Mesenchymal stem cell (in vitro differentiated cells and primary cell): ENCODE data around the gene ISX.

Experiments used
- DNase-seq: peaks from one replicate; pipeline ENCODE4 v3.0.0-alpha.2; 2013
- H2AFZ ChIP-seq: one replicate; pipeline ENCODE4 v1.6.1; 2013; ENCODE audit warnings: low read depth, mild to moderate bottlenecking, control low read depth, inconsistent platforms, low read length, moderate library complexity
- H2AK5ac ChIP-seq: 2 replicates; pipeline ENCODE4 v1.6.1; 2013; ENCODE audit warnings: low read length, moderate library complexity, mild to moderate bottlenecking, inconsistent platforms; ENCODE audit not compliant: severe bottlenecking
- H2BK120ac ChIP-seq: one replicate; pipeline ENCODE4 v1.6.1; 2013; ENCODE audit warnings: low read depth, mild to moderate bottlenecking, inconsistent platforms, low read length, moderate library complexity
- H2BK12ac ChIP-seq, 2 experiments: one replicate each; pipeline ENCODE4 v1.6.1; 2013; ENCODE audit warnings: inconsistent platforms in 2 of 2, low read length in 2 of 2, mild to moderate bottlenecking in 2 of 2, moderate library complexity in 2 of 2, control low read depth in 1 of 2
- H2BK15ac ChIP-seq: one replicate; pipeline ENCODE4 v1.6.1; 2013; ENCODE audit warnings: mild to moderate bottlenecking, low read depth, inconsistent platforms; ENCODE audit not compliant: poor library complexity, severe bottlenecking
- H2BK5ac ChIP-seq: 2 replicates; pipeline ENCODE4 v1.6.1; 2013; ENCODE audit warnings: low read depth, mild to moderate bottlenecking, low read length, control low read depth, inconsistent platforms; ENCODE audit not compliant: poor library complexity, severe bottlenecking
- H3K14ac ChIP-seq, 2 experiments: one replicate each; pipeline ENCODE4 v1.6.1; 2013; ENCODE audit warnings: inconsistent platforms in 2 of 2, low read length in 2 of 2, control low read depth in 1 of 2, mild to moderate bottlenecking in 1 of 2, moderate library complexity in 1 of 2
- H3K18ac ChIP-seq, 2 experiments: one replicate each; pipeline ENCODE4 v1.6.1; 2013; ENCODE audit warnings: inconsistent platforms in 2 of 2, low read length in 2 of 2, control low read depth in 1 of 2, low read depth in 1 of 2, mild to moderate bottlenecking in 1 of 2
- H3K23ac ChIP-seq, 2 experiments: one replicate each; pipeline ENCODE4 v1.6.1; 2013; ENCODE audit warnings: inconsistent platforms in 2 of 2, low read length in 2 of 2, mild to moderate bottlenecking in 2 of 2, moderate library complexity in 2 of 2, control low read depth in 1 of 2
- H3K27ac ChIP-seq: 2 replicates; pipeline ENCODE4 v1.5.1; 2013; ENCODE audit warnings: mild to moderate bottlenecking, moderate library complexity, low read length, control low read depth, inconsistent platforms; ENCODE audit not compliant: poor library complexity, severe bottlenecking
- H3K27me3 ChIP-seq, 2 experiments: 2 replicates each; pipeline versions ENCODE4 v1.6.1 to v1.7.0; 2013; ENCODE audit warnings: low read length in 2 of 2, mild to moderate bottlenecking in 2 of 2, moderate library complexity in 2 of 2, control low read depth in 1 of 2, inconsistent platforms in 1 of 2; ENCODE audit not compliant: control insufficient read depth in 1 of 2, insufficient read depth in 1 of 2
- H3K36me3 ChIP-seq, 2 experiments: 2 replicates each; pipeline versions ENCODE4 v1.6.1 to v1.7.0; 2013; ENCODE audit warnings: low read length in 2 of 2, control low read depth in 1 of 2, inconsistent platforms in 1 of 2, low read depth in 1 of 2, mild to moderate bottlenecking in 1 of 2; ENCODE audit not compliant: insufficient read depth in 2 of 2, control insufficient read depth in 1 of 2
- H3K4ac ChIP-seq, 2 experiments: one replicate each; pipeline ENCODE4 v1.6.1; 2013; ENCODE audit warnings: inconsistent platforms in 2 of 2, low read length in 2 of 2, mild to moderate bottlenecking in 2 of 2, moderate library complexity in 2 of 2, control low read depth in 1 of 2, low read depth in 1 of 2
- H3K4me1 ChIP-seq: 2 replicates; pipeline ENCODE4 v1.6.1; 2013; ENCODE audit warnings: low read depth, low read length, control low read depth; ENCODE audit not compliant: control insufficient read depth, insufficient read depth
- H3K4me2 ChIP-seq: 2 replicates; pipeline ENCODE4 v1.6.1; 2013; ENCODE audit warnings: low read length, mild to moderate bottlenecking, inconsistent platforms; ENCODE audit not compliant: poor library complexity, severe bottlenecking
- H3K4me3 ChIP-seq, 2 experiments: 2 replicates each; pipeline versions ENCODE4 v1.5.1 to v1.7.0; 2013; ENCODE audit warnings: low read length in 2 of 2, mild to moderate bottlenecking in 2 of 2, control low read depth in 1 of 2, low read depth in 1 of 2; ENCODE audit not compliant: insufficient read depth in 1 of 2
- H3K79me1 ChIP-seq: replicated peaks from 2 replicates; pipeline ENCODE4 v1.6.1; 2013; ENCODE audit warnings: mild to moderate bottlenecking, control low read depth, low read length, inconsistent platforms; ENCODE audit not compliant: poor library complexity, severe bottlenecking
- H3K9ac ChIP-seq: 2 replicates; pipeline ENCODE4 v1.7.0; 2013; ENCODE audit warnings: mild to moderate bottlenecking, low read length, moderate library complexity
- H3K9me3 ChIP-seq: 2 replicates; pipeline ENCODE4 v1.7.0; 2013; ENCODE audit warnings: mild to moderate bottlenecking, low read length; ENCODE audit not compliant: control insufficient read depth
- H4K8ac ChIP-seq: one replicate; pipeline ENCODE4 v1.6.1; 2013; ENCODE audit warnings: inconsistent platforms, mild to moderate bottlenecking, low read length, moderate library complexity
- H4K91ac ChIP-seq: one replicate; pipeline ENCODE4 v1.6.1; 2013; ENCODE audit warnings: mild to moderate bottlenecking, low read length, inconsistent platforms
- WGBS: methylation state at CpG from one replicate; pipeline ENCODE4 v1.1.7; 2013; ENCODE audit warnings: mixed read lengths; 5-methylcytosine and 5-hydroxymethylcytosine counted together

ISX gene

GRCh38 chr22:35109616-35110015 is 43.7 kb downstream of the ISX start:
- no peak overlapping the region for H2BK15ac ChIP-seq
- H3K79me1 ChIP-seq = no peaks in the 10 kb centered on the region
- no peak overlapping the region for H3K18ac ChIP-seq
- no peak overlapping the region for H2BK120ac ChIP-seq
- H3K4me3 ChIP-seq = no peak overlapping the region
- no peak overlapping the region for H3K9ac ChIP-seq
- H4K91ac ChIP-seq = no peak overlapping the region
- DNase-seq = no peak
- H3K4me1 ChIP-seq = no peaks in the 10 kb centered on the region
- H2AFZ ChIP-seq = no peak overlapping the region
- no peaks in the 10 kb centered on the region for H3K9me3 ChIP-seq
- no peak overlapping the region for H3K4me2 ChIP-seq
- H2BK12ac ChIP-seq = no peak overlapping the region
- no peak overlapping the region for H4K8ac ChIP-seq
- no peak overlapping the region for H3K27ac ChIP-seq
- 65% methylated on average over 2 of the region's 4 CpGs for WGBS
- no peak overlapping the region for H3K23ac ChIP-seq
- no peak overlapping the region for H3K14ac ChIP-seq
- H3K4ac ChIP-seq = no peak overlapping the region
- H2AK5ac ChIP-seq = no peak overlapping the region
- no peaks in the 10 kb centered on the region for H3K27me3 ChIP-seq
- no peak overlapping the region for H2BK5ac ChIP-seq
- no peaks in the 10 kb centered on the region for H3K36me3 ChIP-seq

GRCh38 chr22:35111244-35111643 is 45.3 kb downstream of the ISX start:
- no peak overlapping the region for H2AFZ ChIP-seq
- no peak overlapping the region for H4K91ac ChIP-seq
- H2AK5ac ChIP-seq = no peak overlapping the region
- no peak overlapping the region for H2BK12ac ChIP-seq
- no peak overlapping the region for H2BK5ac ChIP-seq
- no peaks in the 10 kb centered on the region for H3K27me3 ChIP-seq
- 72% methylated on average over 3 of the region's 3 CpGs for WGBS
- H3K4me2 ChIP-seq = no peak overlapping the region
- H3K9ac ChIP-seq = no peak overlapping the region
- H2BK120ac ChIP-seq = no peak overlapping the region
- no peaks in the 10 kb centered on the region for H3K36me3 ChIP-seq
- H2BK15ac ChIP-seq = no peak overlapping the region
- H3K23ac ChIP-seq = no peak overlapping the region
- no peaks in the 10 kb centered on the region for H3K79me1 ChIP-seq
- DNase-seq = no peak
- no peaks in the 10 kb centered on the region for H3K9me3 ChIP-seq
- no peak overlapping the region for H3K27ac ChIP-seq
- no peaks in the 10 kb centered on the region for H3K4me1 ChIP-seq
- no peak overlapping the region for H3K14ac ChIP-seq
- no peak overlapping the region for H3K4me3 ChIP-seq
- H4K8ac ChIP-seq = no peak overlapping the region
- no peak overlapping the region for H3K4ac ChIP-seq
- no peak overlapping the region for H3K18ac ChIP-seq

GRCh38 chr22:35113341-35113740 is 47.4 kb downstream of the ISX start:
- Histone ChIP-seq H3K4me2 (no peak overlapping the region), H2AFZ (no peak overlapping the region), H2BK15ac (no peak overlapping the region), H4K91ac (no peak overlapping the region), H3K18ac (no peak overlapping the region), H2BK120ac (no peak overlapping the region), H3K23ac (no peak overlapping the region), H2BK12ac (no peak overlapping the region), H3K79me1 (no peaks in the 10 kb centered on the region), H3K9ac (no peak overlapping the region), H3K36me3 (no peaks in the 10 kb centered on the region), H3K4me1 (no peaks in the 10 kb centered on the region), H3K27ac (no peak overlapping the region), H3K9me3 (no peaks in the 10 kb centered on the region), H2AK5ac (no peak overlapping the region), H4K8ac (no peak overlapping the region), H3K4me3 (no peak overlapping the region), H2BK5ac (no peak overlapping the region), H3K4ac (no peak overlapping the region), H3K27me3 (no peaks in the 10 kb centered on the region), H3K14ac (peak overlapping the region in 1 of 2 experiments; percentile 41)
- WGBS = 84% methylated on average over 10 of the region's 10 CpGs
- DNase-seq = no peak

- 88% methylated on average over 13 of the region's 14 CpGs for WGBS
Observed at GRCh38 chr22:35114131-35114980, 48.4 kb downstream of the ISX start.

More at GRCh38 chr22:35114131-35114980, 48.4 kb downstream of the ISX start:
- Histone ChIP-seq H3K36me3 (no peaks in the 10 kb centered on the region), H2AK5ac (no peak overlapping the region), H4K8ac (no peak overlapping the region), H3K9me3 (no peaks in the 10 kb centered on the region), H3K9ac (no peak overlapping the region), H2BK120ac (no peak overlapping the region), H2BK12ac (no peak overlapping the region), H3K79me1 (no peaks in the 10 kb centered on the region), H3K23ac (no peak overlapping the region), H2BK15ac (no peak overlapping the region), H3K18ac (no peak overlapping the region), H2AFZ (no peak overlapping the region), H3K4me1 (no peaks in the 10 kb centered on the region), H3K14ac (no peak overlapping the region), H2BK5ac (no peak overlapping the region), H3K27ac (no peak overlapping the region), H3K4me3 (no peak overlapping the region), H3K4me2 (no peak overlapping the region), H4K91ac (no peak overlapping the region), H3K4ac (no peak overlapping the region), H3K27me3 (no peaks in the 10 kb centered on the region)
- DNase-seq = no peak
